ENCODE data around the gene AKAP11. TPM values are rescaled to one million over a fixed set of nuclear protein-coding genes. Genes with fewer than 3 reads are reported as not detected.

The AKAP11 gene
- polyA plus RNA-seq, 6 donors from 2014 or later: 3.7 to 6.4 (median 5.2) TPM

- peaks cover 0 to 1% (median 0%) of the 10 kb centered on the region in 7 donors for H3K9me3 Mint-ChIP-seq
- ATAC-seq (ENCODE audit: low read depth in 2 of 2) (no peak), DNase-seq (no peak)
- no peak overlapping the region for H3K27ac Mint-ChIP-seq
- no peaks in the 10 kb centered on the region for H3K4me1 Mint-ChIP-seq
- H3K36me3 Mint-ChIP-seq: no peaks in the 10 kb centered on the region
- H3K27me3 Mint-ChIP-seq: peaks cover 6 to 13% (median 7%) of the 10 kb centered on the region in 3 donors
- H3K4me3 Mint-ChIP-seq: no peak overlapping the region
Measured at GRCh38 chr13:42255886-42256285, 16.1 kb upstream of the AKAP11 start.

GRCh38 chr13:42258747-42259146, 13.2 kb upstream of the AKAP11 start:
- no peak for DNase-seq
- peaks cover 0 to 7% (median 0%) of the 10 kb centered on the region in 3 donors for H3K27me3 Mint-ChIP-seq
- H3K27ac Mint-ChIP-seq: no peak overlapping the region
- no peak overlapping the region for H3K4me3 Mint-ChIP-seq
- peaks cover 0 to 6% (median 0%) of the 10 kb centered on the region in 7 donors for H3K9me3 Mint-ChIP-seq
- H3K4me1 Mint-ChIP-seq: no peaks in the 10 kb centered on the region
- peaks cover 0 to 7% of the 10 kb centered on the region in 2 donors for H3K36me3 Mint-ChIP-seq
- ATAC-seq (ENCODE audit: low read depth in 2 of 2): no peak

- no peak for DNase-seq
- Mint-ChIP-seq H3K9me3 (peaks cover 0 to 6% (median 0%) of the 10 kb centered on the region in 7 donors), H3K4me3 (no peak overlapping the region), H3K27me3 (peaks cover 0 to 7% (median 0%) of the 10 kb centered on the region in 3 donors), H3K36me3 (peaks cover 0 to 7% of the 10 kb centered on the region in 2 donors), H3K27ac (no peak overlapping the region), H3K4me1 (no peaks in the 10 kb centered on the region)
- ATAC-seq (ENCODE audit: low read depth in 2 of 2): no peak
Measured at GRCh38 chr13:42259515-42259914, 12.4 kb upstream of the AKAP11 start.

GRCh38 chr13:42260903-42261654, 10.9 kb upstream of the AKAP11 start:
- no peak overlapping the region for H3K27ac Mint-ChIP-seq
- peaks cover 0 to 7% of the 10 kb centered on the region in 2 donors for H3K36me3 Mint-ChIP-seq
- no peak overlapping the region for H3K4me3 Mint-ChIP-seq
- H3K9me3 Mint-ChIP-seq: peaks cover 0 to 6% (median 0%) of the 10 kb centered on the region in 7 donors
- H3K27me3 Mint-ChIP-seq: peaks cover 0 to 7% (median 0%) of the 10 kb centered on the region in 3 donors
- DNase-seq (no peak), ATAC-seq (ENCODE audit: low read depth in 2 of 2) (no peak)
- H3K4me1 Mint-ChIP-seq: no peaks in the 10 kb centered on the region

GRCh38 chr13:42266473-42266872, 5.5 kb upstream of the AKAP11 start:
- no peak for DNase-seq
- Mint-ChIP-seq H3K27ac (no peak overlapping the region), H3K9me3 (peaks cover 0 to 2% (median 0%) of the 10 kb centered on the region in 7 donors), H3K4me3 (no peak overlapping the region), H3K27me3 (peaks cover 0 to 6% (median 0%) of the 10 kb centered on the region in 3 donors), H3K4me1 (peaks cover 10 to 13% (median 11%) of the 10 kb centered on the region in 3 donors), H3K36me3 (peaks cover 0 to 2% of the 10 kb centered on the region in 2 donors)
- no peak for ATAC-seq (ENCODE audit: low read depth in 2 of 2)

GRCh38 chr13:42270160-42270856, 1.6 kb upstream of the AKAP11 start:
- peaks cover 0 to 4% of the 10 kb centered on the region in 2 donors for H3K36me3 Mint-ChIP-seq
- peaks cover 0 to 6% (median 0%) of the 10 kb centered on the region in 3 donors for H3K27me3 Mint-ChIP-seq
- peaks cover 31 to 46% (median 44%) of the 10 kb centered on the region in 3 donors for H3K4me1 Mint-ChIP-seq
- DNase-seq (no peak), ATAC-seq (ENCODE audit: low read depth in 2 of 2) (no peak)
- peak overlapping the region; percentile 52 to 99 (median 95) for H3K4me3 Mint-ChIP-seq
- H3K9me3 Mint-ChIP-seq: peaks cover 0 to 3% (median 2%) of the 10 kb centered on the region in 7 donors
- H3K27ac Mint-ChIP-seq: peak overlapping the region in 5 of 6 donors; percentile 98 to 100 (median 98)

GRCh38 chr13:42270857-42271215, 1.1 kb upstream of the AKAP11 start:
- Mint-ChIP-seq H3K27me3 (peaks cover 0 to 6% (median 0%) of the 10 kb centered on the region in 3 donors), H3K36me3 (peaks cover 0 to 5% of the 10 kb centered on the region in 2 donors), H3K4me1 (peaks cover 37 to 51% (median 49%) of the 10 kb centered on the region in 3 donors), H3K27ac (peak overlapping the region; percentile 96 to 100 (median 98)), H3K4me3 (peak overlapping the region; percentile 52 to 99 (median 95)), H3K9me3 (peaks cover 0 to 4% (median 3%) of the 10 kb centered on the region in 7 donors)
- DNase-seq: no peak
- ATAC-seq (ENCODE audit: low read depth in 2 of 2): no peak

GRCh38 chr13:42271337-42272114, 426 bp upstream of the AKAP11 start:
- Mint-ChIP-seq H3K9me3 (peaks cover 0 to 4% (median 3%) of the 10 kb centered on the region in 7 donors), H3K4me1 (peaks cover 39 to 54% (median 50%) of the 10 kb centered on the region in 3 donors), H3K27me3 (peaks cover 0 to 6% (median 0%) of the 10 kb centered on the region in 3 donors), H3K27ac (peak overlapping the region; percentile 96 to 100 (median 98)), H3K36me3 (peaks cover 0 to 5% of the 10 kb centered on the region in 2 donors), H3K4me3 (peak overlapping the region; percentile 91 to 99 (median 96))
- DNase-seq (peak; percentile 93), ATAC-seq (ENCODE audit: low read depth in 2 of 2) (peak; percentile 83 to 85)

- Mint-ChIP-seq H3K27ac (peak overlapping the region; percentile 88 to 98 (median 97)), H3K27me3 (no peaks in the 10 kb centered on the region), H3K4me1 (peaks cover 46 to 59% (median 52%) of the 10 kb centered on the region in 3 donors), H3K4me3 (peak overlapping the region; percentile 91 to 99 (median 96)), H3K9me3 (peaks cover 0 to 4% (median 3%) of the 10 kb centered on the region in 7 donors), H3K36me3 (peaks cover 0 to 8% of the 10 kb centered on the region in 2 donors)
- DNase-seq: no peak
- no peak for ATAC-seq (ENCODE audit: low read depth in 2 of 2)
Measured at GRCh38 chr13:42272804-42273175, 838 bp downstream of the AKAP11 start.

GRCh38 chr13:42274386-42275097, 2.6 kb downstream of the AKAP11 start:
- Mint-ChIP-seq H3K9me3 (peaks cover 0 to 4% (median 3%) of the 10 kb centered on the region in 7 donors), H3K36me3 (peaks cover 0 to 11% of the 10 kb centered on the region in 2 donors), H3K27ac (peak overlapping the region; percentile 56 to 98 (median 92)), H3K4me3 (peak overlapping the region in 7 of 8 donors; percentile 23 to 91 (median 49)), H3K27me3 (no peaks in the 10 kb centered on the region), H3K4me1 (peaks cover 50 to 61% (median 57%) of the 10 kb centered on the region in 3 donors)
- ATAC-seq (ENCODE audit: low read depth in 2 of 2): no peak
- no peak for DNase-seq

- peak; percentile 28 to 35 for ATAC-seq (ENCODE audit: low read depth in 2 of 2)
- Mint-ChIP-seq H3K27me3 (no peaks in the 10 kb centered on the region), H3K4me3 (peak overlapping the region; percentile 23 to 91 (median 56)), H3K36me3 (peaks cover 0 to 11% of the 10 kb centered on the region in 2 donors), H3K27ac (peak overlapping the region; percentile 36 to 98 (median 92)), H3K9me3 (peaks cover 0 to 4% (median 3%) of the 10 kb centered on the region in 7 donors), H3K4me1 (peaks cover 50 to 61% (median 57%) of the 10 kb centered on the region in 3 donors)
- peak; percentile 58 for DNase-seq
Measured at GRCh38 chr13:42275098-42275471, 3.1 kb downstream of the AKAP11 start.

- H3K27me3 Mint-ChIP-seq: no peaks in the 10 kb centered on the region
- H3K27ac Mint-ChIP-seq: peak overlapping the region; percentile 36 to 98 (median 92)
- H3K9me3 Mint-ChIP-seq: peaks cover 0 to 4% (median 3%) of the 10 kb centered on the region in 7 donors
- H3K4me3 Mint-ChIP-seq: peak overlapping the region in 7 of 8 donors; percentile 38 to 91 (median 64)
- DNase-seq (no peak), ATAC-seq (ENCODE audit: low read depth in 2 of 2) (no peak)
- peaks cover 50 to 57% (median 56%) of the 10 kb centered on the region in 3 donors for H3K4me1 Mint-ChIP-seq
- H3K36me3 Mint-ChIP-seq: peaks cover 0 to 11% of the 10 kb centered on the region in 2 donors
Measured at GRCh38 chr13:42275506-42275905, 3.6 kb downstream of the AKAP11 start.

Data from naive B cell (primary cell).